GM12878 (cell line): ENCODE results near the gene APC2. TPM values are rescaled to one million over a fixed set of nuclear protein-coding genes. Genes with fewer than 3 reads are reported as not detected.

Source experiments
- ATAC-seq: fragments of 200-7000 bp; cut with Tn5 transposase; 3 replicates; pipeline ENCODE4 v1.9.1; 2020; ENCODE audit warnings: mild to moderate bottlenecking, moderate library complexity
- BruUV-seq: library from RNA; stranded (reverse); fragments of 400-500 nt; replicated peaks from 2 replicates; lab custom pipeline; 2021; lab: Mats Ljungman, UMichigan
- CTCF ChIA-PET: fragments of 300-600 bp; sonication (Branson Sonifier 250); formaldehyde crosslinking; extraction: SDS; loops from one replicate; lab custom pipeline; 2021; ENCODE audit warnings: inconsistent platforms; lab: Yijun Ruan, JAX
- POLR2A ChIA-PET: fragments of 350-600 bp; formaldehyde crosslinking; extraction: SDS; loops from one replicate; lab custom pipeline; 2021; ENCODE audit warnings: inconsistent platforms; lab: Charles Lee
- RAD21 ChIA-PET: fragments of 300-600 bp; sonication (Branson Sonifier 250); formaldehyde crosslinking; loops from one replicate; lab custom pipeline; 2023; ENCODE audit warnings: antibody characterized with exemption; ENCODE audit not compliant: unreplicated experiment; lab: Charles Lee
- SMC1A ChIA-PET: fragments of 300-600 bp; sonication (Branson Sonifier 250); formaldehyde crosslinking; loops from one replicate; lab custom pipeline; 2023; ENCODE audit not compliant: unreplicated experiment, uncharacterized antibody; lab: Charles Lee
- DNase-seq: peaks from one replicate; pipeline ENCODE4 v3.0.0-alpha.2; 2011; ENCODE audit warnings: low read depth, low spot score
- FAIRE-seq: peaks from 3 replicates; lab custom pipeline; 2011; peaks lifted over from hg19 to GRCh38; lab: Jason Lieb, UNC
- H2AFZ ChIP-seq: 2 replicates; pipeline ENCODE4 v1.6.0; 2011; ENCODE audit warnings: low read depth, low read length, control low read depth; ENCODE audit not compliant: control insufficient read depth
- H3K27ac ChIP-seq: 2 replicates; pipeline ENCODE4 v1.5.1; 2011; ENCODE audit warnings: control low read depth; ENCODE audit not compliant: control insufficient read depth, insufficient read depth
- H3K27me3 ChIP-seq, 2 experiments: replicated peaks in 1 of 2; 2 replicates each; pipeline versions ENCODE4 v1.6.0 to v1.6.1; 2011; ENCODE audit warnings: low read length in 1 of 2; ENCODE audit not compliant: control insufficient read depth in 2 of 2, insufficient read depth in 2 of 2
- H3K36me3 ChIP-seq, 2 experiments: 2 replicates each; pipeline ENCODE4 v1.5.1; 2011; ENCODE audit warnings: low read length in 1 of 2; ENCODE audit not compliant: control insufficient read depth in 2 of 2, insufficient read depth in 2 of 2
- H3K4me1 ChIP-seq: 2 replicates; pipeline ENCODE4 v1.6.1; 2011; ENCODE audit warnings: mild to moderate bottlenecking, low read length, moderate library complexity, mixed read lengths; ENCODE audit not compliant: control insufficient read depth, insufficient read depth
- H3K4me2 ChIP-seq: 2 replicates; pipeline ENCODE4 v1.6.0; 2011; ENCODE audit warnings: control low read depth; ENCODE audit not compliant: control insufficient read depth, insufficient read depth
- H3K4me3 ChIP-seq: fragments of 200-600 bp; sonication (generic); 2 replicates; pipeline ENCODE4 v1.5.1; 2016
- H3K79me2 ChIP-seq: 2 replicates; pipeline ENCODE4 v1.6.0; 2011; ENCODE audit warnings: low read length; ENCODE audit not compliant: control insufficient read depth, insufficient read depth
- H3K9ac ChIP-seq: 2 replicates; pipeline ENCODE4 v1.8.0; 2011; ENCODE audit warnings: low read length, control low read depth, mixed read lengths; ENCODE audit not compliant: control insufficient read depth, insufficient read depth
- H3K9me3 ChIP-seq: replicated peaks from 3 replicates; pipeline ENCODE4 v1.5.1; 2011; ENCODE audit warnings: mild to moderate bottlenecking, low read length; ENCODE audit not compliant: control insufficient read depth, insufficient read depth
- H4K20me1 ChIP-seq: 2 replicates; pipeline ENCODE4 v1.6.0; 2011; ENCODE audit not compliant: control insufficient read depth, insufficient read depth
- BCLAF1 ChIP-seq: fragments of 450-650 bp; IDR thresholded peaks from 2 replicates; pipeline ENCODE4 v1.6.1; 2017; ENCODE audit warnings: antibody characterized with exemption, mild to moderate bottlenecking, moderate library complexity
- BHLHE40 ChIP-seq, 2 experiments: fragments of 450-650 bp in 1 of 2; IDR thresholded peaks; 2 replicates each; pipeline ENCODE4 v1.6.1; 2011 to 2017; ENCODE audit warnings: low read depth in 2 of 2, borderline replicate concordance in 1 of 2, improper control_type of control experiment in 1 of 2, low read length in 1 of 2, mild to moderate bottlenecking in 1 of 2
- ETV6 ChIP-seq, 2 experiments: fragments of 450-650 bp in 1 of 2; IDR thresholded peaks in 1 of 2; conservative IDR thresholded peaks in 1 of 2; 2 replicates each; pipeline ENCODE4 v1.6.1; 2014; ENCODE audit warnings: antibody characterized with exemption in 1 of 2, borderline replicate concordance in 1 of 2, low read depth in 1 of 2, mild to moderate bottlenecking in 1 of 2, moderate library complexity in 1 of 2
- HDAC6 ChIP-seq: fragments of 200-600 bp; sonication (generic); IDR thresholded peaks from one replicate; pipeline ENCODE4 v1.8.0; 2017; ENCODE audit warnings: antibody characterized with exemption; ENCODE audit not compliant: unreplicated experiment
- HSF1 ChIP-seq: fragments of 150-350 bp; IDR thresholded peaks from 2 replicates; pipeline ENCODE4 v1.6.1; 2014; ENCODE audit warnings: mild to moderate bottlenecking, low read depth, low read length
- MEF2A ChIP-seq: IDR thresholded peaks from 2 replicates; pipeline ENCODE4 v1.6.1; 2011; ENCODE audit warnings: low read depth, mild to moderate bottlenecking, low read length, moderate library complexity; ENCODE audit not compliant: insufficient read depth
- POLR2A ChIP-seq: IDR thresholded peaks from 2 replicates; pipeline ENCODE4 v1.6.1; 2011; ENCODE audit warnings: low read depth, mild to moderate bottlenecking, low read length
- YBX1 ChIP-seq: fragments of 450-650 bp; IDR thresholded peaks from 2 replicates; pipeline ENCODE4 v1.6.1; 2016; ENCODE audit warnings: antibody characterized with exemption
- WGBS: methylation state at CpG from one replicate; pipeline ENCODE4 v1.1.6; 2016; ENCODE audit warnings: low lambda C conversion rate; ENCODE audit not compliant: insufficient replicate concordance, insufficient coverage; ENCODE audit errors: missing lambda C conversion rate; 5-methylcytosine and 5-hydroxymethylcytosine counted together
- in situ Hi-C: fragments of 300-500 bp; cut with MboI; formaldehyde crosslinking; loops from 9 replicates; pipeline ENCODE4 v1.14.3; 2018; ENCODE audit warnings: mixed read lengths
- intact Hi-C: fragments of 100-400 bp; cut with micrococcal nuclease; formaldehyde crosslinking; loops from one replicate; pipeline ENCODE4 v1.14.2; 2022; ENCODE audit not compliant: unreplicated experiment
- polyA plus RNA-seq, 11 experiments: library from polyadenylated mRNA; depleted of rRNA in 4 of 11; unstranded in 6 of 11; stranded (reverse) in 5 of 11; fragments of >200 nt; fragmentation: Nextera tagmentation in 4 of 11; fragmentation: Illumina TruSeq in 1 of 11; extraction: Ambion mirVana in 4 of 11; extraction: Trizol in 1 of 11; gene quantifications; 1 replicate in 1 of 11; 2 replicates in 10 of 11; pipeline versions ENCODE4 v1.2.1 to v1.2.3, GENCODE V29; 2011 to 2016; ENCODE audit warnings: inconsistent platforms in 2 of 11, missing spikeins in 2 of 11, low read depth in 1 of 11
- total RNA-seq, 4 experiments: library from RNA; depleted of rRNA in 3 of 4; stranded (reverse); fragments of >200 nt in 3 of 4; fragmentation: Illumina TruSeq in 1 of 4; extraction: Trizol in 1 of 4; gene quantifications; 2 replicates each; pipeline versions ENCODE4 v1.2.1 to v1.2.3, GENCODE V29; 2013 to 2021

APC2 gene
- total and polyA plus RNA-seq, 10 of the 15 experiments (the other 5 are each of a cell fraction or from before 2014, with no cell fraction given), result under 0.01 to 0.73 (median 0.04) TPM; not detected in 5

GRCh38 chr19:1468274-1468820 lies 18.4 kb downstream of the APC2 start (continued):
- TF ChIP-seq HSF1 (no peak), YBX1 (no peak), BCLAF1 (no peak), MEF2A (no peak), POLR2A (0 out of 2 replicates have a peak, but pooled peaks have one; percentile 18)

GRCh38 chr19:1468821-1469254 lies 18.9 kb downstream of the APC2 start:
- Histone ChIP-seq H3K4me3 (no peak overlapping the region), H4K20me1 (peaks cover 7% of the 10 kb centered on the region), H3K4me1 (peaks cover 7% of the 10 kb centered on the region), H3K27me3 (peaks cover 10 to 27% of the 10 kb centered on the region in 2 experiments), H2AFZ (no peak overlapping the region), H3K36me3 (no peaks in the 10 kb centered on the region), H3K27ac (no peak overlapping the region), H3K9me3 (no peaks in the 10 kb centered on the region), H3K4me2 (no peak overlapping the region), H3K79me2 (no peaks in the 10 kb centered on the region), H3K9ac (no peak overlapping the region)
- FAIRE-seq (no peak), DNase-seq (no peak), ATAC-seq (peak; percentile 23; the same call in 1 of the 3 replicates)
- POLR2A ChIA-PET, result no interaction called here
- SMC1A ChIA-PET, result no interaction called here
- intact Hi-C loops (no loop called here), in situ Hi-C loops (no loop called here)
- no TSS peak for BruUV-seq
- RAD21 ChIA-PET, result no interaction called here
- TF ChIP-seq HDAC6 (peak; percentile 80), BHLHE40 (IDR thresholded peaks at IDR 0.05; ENCODE audit: borderline replicate concordance in 1 of 2, low read depth in 2 of 2, low read length in 1 of 2) (0 out of 4 replicates have a peak, but pooled peaks of 1 of the 2 experiments have one; percentile 9), ETV6 (conservative IDR thresholded peaks at IDR 0.05 in 1 of 2, IDR thresholded peaks at IDR 0.05 in 1 of 2; ENCODE audit: borderline replicate concordance in 1 of 2, low read depth in 1 of 2) (no peak)
- CTCF ChIA-PET, result no interaction called here
- 1% methylated on average over 13 of the region's 47 CpGs for WGBS
